Mesothelial cell of epicardium (in vitro differentiated cells): ENCODE data around the gene TYK2. TPM values are rescaled to one million over a fixed set of nuclear protein-coding genes. Genes with fewer than 3 reads are reported as not detected.

ENCODE experiments used
- DNase-seq, 2 experiments: peaks; one replicate each; pipeline ENCODE4 v3.0.0; 2021; ENCODE audit warnings: low spot score in 2 of 2; ENCODE audit not compliant: unreplicated experiment in 2 of 2
- H3K27ac Mint-ChIP-seq: 2 replicates; pipeline ENCODE4 v1.8.0; 2021; ENCODE audit warnings: mixed read lengths
- H3K27me3 Mint-ChIP-seq: 2 replicates; pipeline ENCODE4 v1.8.0; 2021; ENCODE audit warnings: low read depth, mixed read lengths
- H3K36me3 Mint-ChIP-seq: 2 replicates; pipeline ENCODE4 v1.8.0; 2021; ENCODE audit warnings: mixed read lengths
- H3K4me1 Mint-ChIP-seq: 2 replicates; pipeline ENCODE4 v1.8.0; 2021; ENCODE audit warnings: mixed read lengths
- H3K4me3 Mint-ChIP-seq: 2 replicates; pipeline ENCODE4 v1.8.0; 2021; ENCODE audit warnings: mild to moderate bottlenecking, moderate library complexity, mixed read lengths
- H3K9me3 Mint-ChIP-seq: 2 replicates; pipeline ENCODE4 v1.8.0; 2021; ENCODE audit warnings: mixed read lengths
- CTCF ChIP-seq: fragments of 200-600 bp; sonication (generic); IDR thresholded peaks from one replicate; pipeline ENCODE4 v1.5.0; 2021; ENCODE audit warnings: antibody characterized with exemption; ENCODE audit not compliant: unreplicated experiment
- total RNA-seq: library from RNA; stranded (reverse); gene quantifications from 3 replicates; pipeline ENCODE4 v1.2.1, GENCODE V29; 2021

Gene TYK2
- total RNA-seq, 1 donor from 2014 or later = 142 TPM

GRCh38 chr19:10328558-10329429 is 51.6 kb downstream of the TYK2 start:
- Mint-ChIP-seq H3K9me3 (no peaks in the 10 kb centered on the region), H3K27me3 (no peaks in the 10 kb centered on the region), H3K4me1 (peaks cover 12% of the 10 kb centered on the region), H3K36me3 (peaks cover 3% of the 10 kb centered on the region), H3K27ac (no peak overlapping the region), H3K4me3 (no peak overlapping the region)
- no peak for TF ChIP-seq CTCF
- DNase-seq = no peak

- Mint-ChIP-seq H3K36me3 (peaks cover 3% of the 10 kb centered on the region), H3K27ac (no peak overlapping the region), H3K9me3 (no peaks in the 10 kb centered on the region), H3K4me3 (no peak overlapping the region), H3K4me1 (peaks cover 6% of the 10 kb centered on the region), H3K27me3 (no peaks in the 10 kb centered on the region)
- DNase-seq = no peak
- no peak for TF ChIP-seq CTCF
Observed at GRCh38 chr19:10327793-10328192, 52.6 kb downstream of the TYK2 start.

- no peak overlapping the region for H3K27ac Mint-ChIP-seq
- H3K4me3 Mint-ChIP-seq = no peak overlapping the region
- H3K4me1 Mint-ChIP-seq = no peaks in the 10 kb centered on the region
- no peak for DNase-seq
- no peaks in the 10 kb centered on the region for H3K27me3 Mint-ChIP-seq
- H3K9me3 Mint-ChIP-seq = no peaks in the 10 kb centered on the region
- peaks cover 10% of the 10 kb centered on the region for H3K36me3 Mint-ChIP-seq
- TF ChIP-seq CTCF = no peak
Observed at GRCh38 chr19:10325732-10326131, 54.6 kb downstream of the TYK2 start.

GRCh38 chr19:10321874-10322835 is 58.2 kb downstream of the TYK2 start:
- Mint-ChIP-seq H3K27ac (no peak overlapping the region), H3K9me3 (no peaks in the 10 kb centered on the region), H3K4me1 (no peaks in the 10 kb centered on the region), H3K4me3 (no peak overlapping the region), H3K27me3 (no peaks in the 10 kb centered on the region), H3K36me3 (peaks cover 14% of the 10 kb centered on the region)
- DNase-seq = no peak
- TF ChIP-seq CTCF = no peak

- Mint-ChIP-seq H3K4me1 (no peaks in the 10 kb centered on the region), H3K9me3 (no peaks in the 10 kb centered on the region), H3K27me3 (no peaks in the 10 kb centered on the region), H3K36me3 (peaks cover 14% of the 10 kb centered on the region), H3K4me3 (no peak overlapping the region), H3K27ac (no peak overlapping the region)
- no peak for DNase-seq
- TF ChIP-seq CTCF = no peak
Observed at GRCh38 chr19:10321417-10321797, 59.0 kb downstream of the TYK2 start.
